Right lobe of liver (tissue), 4 donors: ENCODE data around the gene TUNAR.

ENCODE experiments used
- POLR2A ChIP-seq: fragments of 450-650 bp; IDR thresholded peaks from one replicate; pipeline ENCODE4 v1.6.1; 2017; ENCODE audit warnings: antibody characterized with exemption, mild to moderate bottlenecking
- TF ChIP-seq, protein P1 (sequence below), 4 donors: fragments of 200-600 bp in 3 of 4; fragments of 450-650 bp in 1 of 4; IDR thresholded peaks; one replicate each; pipeline versions ENCODE4 v1.5.1 to v1.8.0; 2016 to 2022; ENCODE audit warnings: antibody characterized with exemption in 4 of 4, mild to moderate bottlenecking in 2 of 4
- donor health status: DM: no; HTN: no; CAD: no.
- donor health status: DM: no; HTN: no; CAD: no.
- donor health status: DM: no; HTN: yes; CAD: no.

DNA sequence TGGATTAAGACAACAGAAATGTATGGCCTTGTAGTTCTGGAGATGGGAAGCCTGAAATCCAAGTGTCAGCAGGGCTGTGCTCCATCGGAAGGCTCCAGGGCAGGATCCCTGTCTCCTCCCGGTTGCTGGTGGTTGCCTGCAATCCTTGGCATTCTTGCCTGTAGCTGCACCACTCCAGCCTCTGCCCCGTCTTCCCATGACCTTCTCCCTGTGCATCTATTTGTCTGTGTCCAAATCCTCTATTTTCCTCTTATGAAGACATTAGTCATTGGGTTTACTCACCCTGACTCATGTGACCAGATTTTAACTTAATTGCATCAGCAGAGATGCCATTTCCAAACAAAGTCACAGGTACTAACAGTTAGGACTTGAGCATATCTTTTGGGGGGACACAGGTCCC is 15.1 kb downstream of the TUNAR start:
- TF ChIP-seq, protein P1, sequence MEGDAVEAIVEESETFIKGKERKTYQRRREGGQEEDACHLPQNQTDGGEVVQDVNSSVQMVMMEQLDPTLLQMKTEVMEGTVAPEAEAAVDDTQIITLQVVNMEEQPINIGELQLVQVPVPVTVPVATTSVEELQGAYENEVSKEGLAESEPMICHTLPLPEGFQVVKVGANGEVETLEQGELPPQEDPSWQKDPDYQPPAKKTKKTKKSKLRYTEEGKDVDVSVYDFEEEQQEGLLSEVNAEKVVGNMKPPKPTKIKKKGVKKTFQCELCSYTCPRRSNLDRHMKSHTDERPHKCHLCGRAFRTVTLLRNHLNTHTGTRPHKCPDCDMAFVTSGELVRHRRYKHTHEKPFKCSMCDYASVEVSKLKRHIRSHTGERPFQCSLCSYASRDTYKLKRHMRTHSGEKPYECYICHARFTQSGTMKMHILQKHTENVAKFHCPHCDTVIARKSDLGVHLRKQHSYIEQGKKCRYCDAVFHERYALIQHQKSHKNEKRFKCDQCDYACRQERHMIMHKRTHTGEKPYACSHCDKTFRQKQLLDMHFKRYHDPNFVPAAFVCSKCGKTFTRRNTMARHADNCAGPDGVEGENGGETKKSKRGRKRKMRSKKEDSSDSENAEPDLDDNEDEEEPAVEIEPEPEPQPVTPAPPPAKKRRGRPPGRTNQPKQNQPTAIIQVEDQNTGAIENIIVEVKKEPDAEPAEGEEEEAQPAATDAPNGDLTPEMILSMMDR (IDR thresholded peaks at IDR 0.05): no peak
- TF ChIP-seq POLR2A: no peak
